Breast epithelium (tissue), 4 donors: ENCODE results near the gene DCUN1D3. TPM values are rescaled to one million over a fixed set of nuclear protein-coding genes. Genes with fewer than 3 reads are reported as not detected.

Experiments
- DNase-seq, 2 donors: peaks; one replicate each; pipeline ENCODE4 v3.0.0-alpha.2; 2019; ENCODE audit warnings: low spot score in 2 of 2
- H3K27ac ChIP-seq, 2 donors: fragments of 200-600 bp; sonication (generic) in 1 of 2; one replicate each; pipeline ENCODE4 v1.5.1; 2016 to 2019; ENCODE audit warnings: mild to moderate bottlenecking in 1 of 2
- H3K27me3 ChIP-seq, 2 donors: fragments of 200-600 bp; sonication (generic) in 1 of 2; one replicate each; pipeline versions ENCODE4 v1.5.1 to v1.6.0; 2017 to 2019; ENCODE audit warnings: control low read depth in 1 of 2, mild to moderate bottlenecking in 1 of 2
- H3K36me3 ChIP-seq: fragments of 200-600 bp; one replicate; pipeline ENCODE4 v1.5.1; 2019
- H3K4me1 ChIP-seq, 2 donors: fragments of 200-600 bp; sonication (generic); one replicate each; pipeline ENCODE4 v1.5.1; 2016 to 2019; ENCODE audit warnings: control low read depth in 1 of 2
- H3K4me3 ChIP-seq, 3 donors: fragments of 200-600 bp; sonication (generic); 1 replicate in 2 of 3; 2 replicates in 1 of 3; pipeline ENCODE4 v1.5.1; 2016 to 2019; ENCODE audit warnings: mild to moderate bottlenecking in 3 of 3, moderate library complexity in 2 of 3
- H3K9me3 ChIP-seq, 2 donors: fragments of 200-600 bp; sonication (generic) in 1 of 2; one replicate each; pipeline ENCODE4 v1.5.1; 2016 to 2019; ENCODE audit warnings: control low read depth in 1 of 2
- POLR2A ChIP-seq: fragments of 450-650 bp; IDR thresholded peaks from one replicate; pipeline ENCODE4 v1.6.1; 2016; ENCODE audit warnings: antibody characterized with exemption, mild to moderate bottlenecking, moderate library complexity
- POLR2AphosphoS5 ChIP-seq, 3 donors: sonication (generic); formaldehyde crosslinking; IDR thresholded peaks; one replicate each; pipeline ENCODE4 v1.6.1; 2017; ENCODE audit warnings: antibody characterized with exemption in 3 of 3
- intact Hi-C: fragments of 100-400 bp; cut with DNase I; formaldehyde crosslinking; loops from one replicate; pipeline ENCODE4 v1.15.1; 2023; ENCODE audit warnings: low total_unique reads
- total RNA-seq, 3 donors: library from RNA; depleted of rRNA; stranded (reverse); fragments of >200 nt; gene quantifications; one replicate each; pipeline ENCODE4 v1.1.0, GENCODE V29; 2016
- TF ChIP-seq, protein P1 (sequence below), 3 donors: fragments of 450-650 bp; IDR thresholded peaks; one replicate each; pipeline ENCODE4 v1.5.1; 2016 to 2017; ENCODE audit warnings: antibody characterized with exemption in 3 of 3, mild to moderate bottlenecking in 3 of 3, moderate library complexity in 3 of 3

DCUN1D3 gene
- total RNA-seq, 3 donors from 2014 or later = 22.7 to 43.8 (median 26.2) TPM

DNA sequence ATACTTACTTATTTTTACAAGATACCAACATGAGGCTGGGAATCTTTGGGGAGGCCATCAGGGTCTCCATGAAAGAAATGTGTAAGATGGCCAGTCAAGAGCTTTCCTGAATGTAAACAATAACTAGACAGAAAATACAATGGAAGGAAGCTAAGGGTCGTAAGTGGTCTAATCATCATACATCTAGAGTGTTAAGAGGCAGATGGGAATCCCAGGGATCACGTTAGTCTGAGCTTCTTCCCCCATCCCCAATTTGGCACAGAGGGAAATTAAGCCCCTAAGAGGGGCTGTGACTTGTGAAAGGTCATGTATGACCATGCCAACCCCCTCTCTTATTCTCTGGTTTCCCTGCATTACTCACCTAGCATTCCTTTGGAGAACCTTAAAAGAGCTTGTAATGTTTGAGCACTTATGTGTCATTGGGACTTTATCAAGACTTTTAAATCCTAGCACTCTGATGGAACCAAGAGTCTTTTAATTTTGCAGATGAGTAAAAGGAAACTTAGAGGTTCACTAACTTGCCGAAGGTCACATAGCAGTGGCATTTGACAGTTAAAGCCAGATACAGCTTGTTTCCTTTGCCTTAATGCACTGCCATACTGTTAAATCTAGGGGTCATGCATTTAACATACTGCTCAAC is 46.1 kb downstream of the DCUN1D3 start:
- intact Hi-C loops = loop anchor here (5.0 kb wide), 1 partner anchor 448 kb away; no protein-coding TSS in a partner anchor
- H3K36me3 ChIP-seq = no peaks in the 10 kb centered on the region
- TF ChIP-seq POLR2A = no peak
- TF ChIP-seq, protein P1, sequence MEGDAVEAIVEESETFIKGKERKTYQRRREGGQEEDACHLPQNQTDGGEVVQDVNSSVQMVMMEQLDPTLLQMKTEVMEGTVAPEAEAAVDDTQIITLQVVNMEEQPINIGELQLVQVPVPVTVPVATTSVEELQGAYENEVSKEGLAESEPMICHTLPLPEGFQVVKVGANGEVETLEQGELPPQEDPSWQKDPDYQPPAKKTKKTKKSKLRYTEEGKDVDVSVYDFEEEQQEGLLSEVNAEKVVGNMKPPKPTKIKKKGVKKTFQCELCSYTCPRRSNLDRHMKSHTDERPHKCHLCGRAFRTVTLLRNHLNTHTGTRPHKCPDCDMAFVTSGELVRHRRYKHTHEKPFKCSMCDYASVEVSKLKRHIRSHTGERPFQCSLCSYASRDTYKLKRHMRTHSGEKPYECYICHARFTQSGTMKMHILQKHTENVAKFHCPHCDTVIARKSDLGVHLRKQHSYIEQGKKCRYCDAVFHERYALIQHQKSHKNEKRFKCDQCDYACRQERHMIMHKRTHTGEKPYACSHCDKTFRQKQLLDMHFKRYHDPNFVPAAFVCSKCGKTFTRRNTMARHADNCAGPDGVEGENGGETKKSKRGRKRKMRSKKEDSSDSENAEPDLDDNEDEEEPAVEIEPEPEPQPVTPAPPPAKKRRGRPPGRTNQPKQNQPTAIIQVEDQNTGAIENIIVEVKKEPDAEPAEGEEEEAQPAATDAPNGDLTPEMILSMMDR (IDR thresholded peaks at IDR 0.05) = no peak
- no peak for DNase-seq
- peaks cover 4 to 6% of the 10 kb centered on the region in 2 donors for H3K4me1 ChIP-seq
- no peaks in the 10 kb centered on the region for H3K27me3 ChIP-seq
- H3K27ac ChIP-seq = peak overlapping the region in 1 of 2 donors; percentile 20
- no peaks in the 10 kb centered on the region for H3K9me3 ChIP-seq
- H3K4me3 ChIP-seq = no peak overlapping the region

DNA sequence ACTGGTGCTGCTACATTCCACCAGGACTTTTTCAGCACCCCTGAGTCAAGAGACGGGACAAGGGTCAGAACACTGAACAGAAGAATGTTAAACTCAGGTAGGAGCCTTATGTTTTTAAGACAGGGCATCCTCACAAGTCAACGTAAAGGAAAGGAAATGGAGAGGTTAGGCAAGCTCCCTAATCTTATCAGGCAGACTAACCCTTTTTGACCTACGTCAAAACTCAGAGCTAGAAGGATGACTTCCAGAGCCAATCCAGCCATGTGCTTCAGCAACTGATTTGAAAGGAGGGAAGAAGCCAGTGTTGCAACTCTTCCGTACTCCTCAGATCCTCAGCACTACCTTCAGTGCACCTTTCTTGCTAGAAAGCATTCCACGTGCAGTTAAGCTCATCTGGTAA is 47.0 kb downstream of the DCUN1D3 start:
- Histone ChIP-seq H3K27me3 (no peaks in the 10 kb centered on the region), H3K4me3 (no peak overlapping the region), H3K27ac (peak overlapping the region; percentile 16 to 20), H3K36me3 (no peaks in the 10 kb centered on the region), H3K9me3 (no peaks in the 10 kb centered on the region), H3K4me1 (peaks cover 4 to 6% of the 10 kb centered on the region in 2 donors)
- no peak for TF ChIP-seq POLR2A
- TF ChIP-seq, protein P1 (IDR thresholded peaks at IDR 0.05) = no peak
- no peak for TF ChIP-seq POLR2AphosphoS5 (IDR thresholded peaks at IDR 0.05)
- DNase-seq = no peak
- intact Hi-C loops = loop anchor here (5.0 kb wide), 1 partner anchor 449 kb away; no protein-coding TSS in a partner anchor

DNA sequence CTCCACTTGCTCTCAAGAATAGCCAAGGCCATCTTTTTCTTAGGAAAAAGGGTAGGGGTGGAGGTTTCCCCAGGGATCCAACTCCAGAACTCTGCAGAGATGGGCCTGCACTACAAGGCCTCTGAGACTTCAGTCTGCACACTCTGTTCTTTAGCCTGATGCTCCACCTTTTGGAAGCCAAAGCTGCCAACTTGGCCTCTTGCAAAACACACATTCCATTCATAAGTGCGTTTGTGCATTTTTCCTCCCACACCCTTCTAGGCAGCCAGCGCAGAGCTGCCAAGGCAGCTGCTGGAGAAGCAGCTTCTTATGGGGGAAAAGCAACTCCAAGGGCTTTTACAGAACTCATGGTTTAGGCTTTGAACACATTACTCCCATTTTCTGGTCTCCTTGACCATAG is 48.6 kb downstream of the DCUN1D3 start:
- Histone ChIP-seq H3K27me3 (no peaks in the 10 kb centered on the region), H3K4me3 (peak overlapping the region in 1 of 3 donors; percentile 10), H3K4me1 (peaks cover 4 to 6% of the 10 kb centered on the region in 2 donors), H3K9me3 (no peaks in the 10 kb centered on the region), H3K36me3 (no peaks in the 10 kb centered on the region), H3K27ac (peak overlapping the region; percentile 67 to 81)
- intact Hi-C loops = loop anchor here (5.0 kb wide), 1 partner anchor 451 kb away; no protein-coding TSS in a partner anchor
- TF ChIP-seq POLR2AphosphoS5 (IDR thresholded peaks at IDR 0.05) (peak; percentile 80 to 97 (median 82)), POLR2A (no peak)
- TF ChIP-seq, protein P1 (IDR thresholded peaks at IDR 0.05) = no peak
- peak; percentile 66 to 88 for DNase-seq

DNA sequence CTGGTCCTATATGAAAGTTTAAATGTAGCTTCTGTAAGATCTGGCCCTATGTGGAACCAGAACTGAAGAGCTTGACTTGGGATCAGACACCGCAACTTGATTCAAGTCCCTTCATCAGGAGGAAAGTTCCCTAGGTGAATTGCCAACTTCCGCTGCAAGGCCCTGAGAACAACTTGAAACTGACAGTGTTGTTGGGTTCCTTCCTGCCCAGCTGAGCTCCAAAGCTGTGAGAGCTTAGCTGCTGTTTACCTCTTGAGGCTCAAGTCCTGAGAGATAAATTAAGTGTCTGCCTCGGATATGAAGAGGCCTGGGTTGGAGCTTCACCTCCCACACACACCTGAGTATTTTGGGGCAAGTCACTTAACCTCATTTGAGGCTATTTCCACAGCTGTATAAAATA is 49.2 kb downstream of the DCUN1D3 start:
- TF ChIP-seq POLR2A (no peak), POLR2AphosphoS5 (IDR thresholded peaks at IDR 0.05) (no peak)
- TF ChIP-seq, protein P1 (IDR thresholded peaks at IDR 0.05) = no peak
- Histone ChIP-seq H3K36me3 (no peaks in the 10 kb centered on the region), H3K27me3 (no peaks in the 10 kb centered on the region), H3K9me3 (no peaks in the 10 kb centered on the region), H3K27ac (peak overlapping the region; percentile 67 to 81), H3K4me1 (peaks cover 4 to 6% of the 10 kb centered on the region in 2 donors), H3K4me3 (no peak overlapping the region)
- intact Hi-C loops = loop anchor here (5.0 kb wide), 1 partner anchor 451 kb away; no protein-coding TSS in a partner anchor
- DNase-seq = no peak

DNA sequence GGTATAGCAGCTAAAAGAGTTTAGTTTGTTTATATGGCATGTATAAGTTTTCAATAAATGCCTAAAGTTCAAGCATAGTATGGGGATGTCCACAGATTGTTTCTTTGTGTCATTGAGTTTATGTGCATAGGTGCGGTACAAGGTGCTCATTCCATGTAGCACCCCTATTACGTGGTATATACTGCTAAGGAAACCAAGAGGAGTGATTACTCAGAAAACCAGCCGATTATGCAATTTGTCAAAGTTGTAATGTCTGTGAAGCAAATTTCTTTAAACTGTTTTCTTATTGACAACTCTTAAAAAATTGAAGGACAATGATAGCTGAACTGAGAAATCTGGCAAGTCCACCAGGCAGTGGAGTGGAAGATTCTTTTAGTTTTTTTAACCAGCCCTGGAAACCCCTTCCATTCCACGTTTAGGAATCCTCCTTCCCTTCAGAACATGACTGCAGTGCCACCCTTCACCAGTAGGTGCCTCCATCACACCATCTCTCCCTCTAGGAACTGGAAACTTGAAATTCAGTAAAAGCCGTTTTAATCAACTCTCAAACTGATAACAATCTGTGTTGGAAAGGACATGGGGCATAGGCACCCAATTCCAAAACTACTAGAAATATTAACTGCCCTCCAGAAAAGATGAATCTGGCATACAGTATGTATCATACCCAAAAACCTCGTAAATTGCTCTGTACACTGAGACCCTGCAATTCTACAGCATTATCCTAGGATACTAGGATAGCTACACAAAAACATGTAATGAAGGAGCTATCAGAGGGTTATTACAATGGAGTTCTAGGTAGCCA is 50.4 kb downstream of the DCUN1D3 start:
- intact Hi-C loops = loop anchor here (5.0 kb wide), 1 partner anchor 453 kb away; no protein-coding TSS in a partner anchor
- H3K27me3 ChIP-seq = no peaks in the 10 kb centered on the region
- H3K27ac ChIP-seq = peak overlapping the region; percentile 67 to 81
- peak in 1 of 3 donors; percentile 55 for TF ChIP-seq POLR2AphosphoS5 (IDR thresholded peaks at IDR 0.05)
- TF ChIP-seq, protein P1 (IDR thresholded peaks at IDR 0.05) = peak; percentile 94 to 96 (median 96)
- no peak for TF ChIP-seq POLR2A
- no peaks in the 10 kb centered on the region for H3K36me3 ChIP-seq
- peaks cover 4 to 6% of the 10 kb centered on the region in 2 donors for H3K4me1 ChIP-seq
- H3K4me3 ChIP-seq = no peak overlapping the region
- DNase-seq = peak; percentile 57 to 71
- H3K9me3 ChIP-seq = no peaks in the 10 kb centered on the region
